DMS79 treated with DMSO at 0.1 percent for 48 hours (cell line): ENCODE measurements around the gene PDLIM3.
A peak's percentile ranks its signal among the peaks of the same experiment; 100 is the strongest.

ENCODE experiments used
- DNase-seq: peaks from one replicate; lab custom pipeline; 2025; lab: John Stamatoyannopoulos, UW

PDLIM3 gene

GRCh38 chr4:185471235-185472102, 63.8 kb downstream of the PDLIM3 start, which contains the start of gene CCDC110:
TSS of gene CCDC110 (minus strand) at chr4:185471733. CDS start at chr4:185471683, 50 bp downstream.
- peak; percentile 53 for DNase-seq

- DNase-seq: peak; percentile 32
These were observed 64.7 kb downstream of the PDLIM3 start for GRCh38 chr4:185470501-185471195.

GRCh38 chr4:185469580-185470154, 65.6 kb downstream of the PDLIM3 start:
- DNase-seq: no peak

GRCh38 chr4:185468999-185469398, 66.3 kb downstream of the PDLIM3 start:
- no peak for DNase-seq

DNA sequence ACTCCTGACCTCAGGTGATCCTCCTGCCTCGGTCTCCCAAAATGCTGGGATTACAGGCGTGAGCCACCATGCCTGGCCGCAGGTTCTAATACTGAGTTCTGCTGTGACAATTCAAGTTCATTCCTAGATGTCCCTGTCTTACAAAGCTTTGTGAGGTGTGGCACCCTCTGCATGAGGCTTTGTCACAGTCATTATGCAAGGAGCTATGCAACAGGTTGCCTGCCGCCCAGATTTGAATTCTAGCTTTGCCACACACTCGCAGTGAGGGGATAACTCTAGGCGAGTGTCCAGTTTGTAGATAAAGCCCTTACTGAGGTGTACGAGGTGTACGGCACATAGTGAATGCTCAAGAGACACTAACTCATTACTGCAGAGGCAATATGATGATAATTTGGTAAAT, 67.3 kb downstream of the PDLIM3 start:
- no peak for DNase-seq

DNA sequence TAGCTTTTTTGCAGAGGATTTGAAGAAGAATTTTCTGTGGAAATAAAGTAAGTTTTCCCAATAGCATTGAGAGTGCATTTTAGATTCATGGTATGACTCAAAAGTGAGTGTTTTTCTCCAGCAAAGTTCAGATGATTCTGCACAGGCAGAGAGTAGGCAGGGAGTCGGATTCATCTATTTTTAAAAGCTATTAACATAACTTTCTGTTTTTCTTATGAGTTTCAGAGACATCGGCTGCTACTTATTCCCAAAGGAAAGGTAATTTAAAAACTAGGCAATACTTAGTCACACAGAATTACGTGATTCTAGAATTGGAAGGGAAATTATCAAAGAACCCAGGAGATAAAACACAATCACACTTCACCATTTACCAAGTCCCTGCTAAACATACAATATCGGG, 68.2 kb downstream of the PDLIM3 start:
- no peak for DNase-seq

- DNase-seq: no peak
These were observed 69.6 kb downstream of the PDLIM3 start for GRCh38 chr4:185465707-185466106.

DNA sequence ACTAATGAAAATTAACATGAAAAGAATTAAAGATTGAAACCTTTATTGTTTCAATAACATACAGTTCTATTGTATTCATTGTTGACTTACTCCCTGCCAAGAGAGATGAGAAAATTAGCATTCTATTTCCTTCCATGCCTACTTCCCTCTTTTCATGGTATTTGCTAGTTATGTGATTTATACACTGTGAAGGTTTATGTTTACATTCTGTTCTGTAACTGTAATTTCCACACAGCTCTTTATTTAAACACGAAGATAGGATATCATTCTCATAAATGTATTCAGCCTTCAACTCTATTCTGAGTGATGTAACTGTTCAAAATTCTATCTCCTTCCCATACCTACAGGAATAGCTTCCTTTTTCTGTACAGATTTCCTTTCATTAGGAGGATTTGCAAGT, 70.4 kb downstream of the PDLIM3 start:
- DNase-seq: no peak

DNA sequence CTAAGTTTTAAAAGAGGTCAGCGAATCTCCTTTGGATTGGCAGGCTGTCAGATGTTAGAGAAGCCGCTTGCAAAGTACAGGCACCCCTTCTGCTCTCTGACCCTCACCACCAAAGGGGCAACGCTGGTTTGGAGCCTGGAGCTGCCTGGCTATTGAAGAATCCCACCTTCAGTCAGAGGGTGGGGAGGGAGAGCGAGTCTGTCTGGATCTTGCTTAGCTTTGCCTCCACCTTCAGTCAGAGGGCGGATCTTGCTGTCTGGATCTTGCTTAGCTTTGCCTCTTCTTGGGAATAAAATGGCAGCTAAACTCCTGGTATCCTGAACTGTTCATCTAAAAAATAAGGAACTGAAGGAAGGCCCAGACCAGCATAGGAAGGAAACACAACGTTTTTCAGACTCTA, 71.1 kb downstream of the PDLIM3 start:
- DNase-seq: no peak

DNA sequence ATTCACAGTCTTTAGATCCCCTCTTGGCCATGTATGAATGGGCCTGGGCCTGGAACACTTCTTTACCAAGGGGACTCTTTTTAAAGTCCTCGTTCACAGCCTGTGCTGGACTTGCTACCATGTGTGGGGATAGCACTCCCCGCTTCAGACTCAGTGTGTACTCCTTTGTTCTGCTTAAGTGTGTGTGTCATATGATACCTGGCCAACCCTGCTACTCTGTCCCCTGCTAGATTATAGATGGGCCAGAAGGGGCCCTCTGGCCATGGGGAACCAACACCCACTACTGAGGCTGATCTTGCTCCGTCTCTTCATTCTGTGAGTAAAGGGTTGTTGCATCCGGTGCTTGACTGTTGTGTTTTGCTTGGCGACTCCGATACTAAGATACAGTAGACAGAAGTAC, 71.8 kb downstream of the PDLIM3 start:
- no peak for DNase-seq

- DNase-seq: no peak
These were observed 73.7 kb downstream of the PDLIM3 start for GRCh38 chr4:185461565-185461964.

- DNase-seq: no peak
These were observed 78.2 kb downstream of the PDLIM3 start for GRCh38 chr4:185457136-185457535.

- DNase-seq: no peak
These were observed 79.2 kb downstream of the PDLIM3 start for GRCh38 chr4:185456131-185456530.
